Fibroblast of lung (primary cell): ENCODE results near the gene CCDC47. TPM values are rescaled to one million over a fixed set of nuclear protein-coding genes. Genes with fewer than 3 reads are reported as not detected.

Experiments used
- DNase-seq, 2 donors: peaks; one replicate each; pipeline versions ENCODE4 v3.0.0 to v3.0.0-alpha.2; 2010; ENCODE audit warnings: low read depth in 2 of 2
- H2AFZ ChIP-seq: 2 replicates; pipeline ENCODE4 v1.5.1; 2012; ENCODE audit warnings: low read length, control low read depth, inconsistent platforms
- H3K27ac ChIP-seq: 2 replicates; pipeline ENCODE4 v1.5.1; 2011; ENCODE audit warnings: low read length, control low read depth; ENCODE audit not compliant: insufficient read depth
- H3K27me3 ChIP-seq: 2 replicates; pipeline ENCODE4 v1.5.1; 2011; ENCODE audit warnings: mild to moderate bottlenecking, low read length; ENCODE audit not compliant: control insufficient read depth, insufficient read depth
- H3K36me3 ChIP-seq: 2 replicates; pipeline ENCODE4 v1.5.1; 2011; ENCODE audit warnings: low read length; ENCODE audit not compliant: control insufficient read depth, insufficient read depth
- H3K4me1 ChIP-seq: 2 replicates; pipeline ENCODE4 v1.5.1; 2011; ENCODE audit warnings: low read length; ENCODE audit not compliant: control insufficient read depth, insufficient read depth; ENCODE audit errors: extremely low read depth
- H3K4me2 ChIP-seq: 2 replicates; pipeline ENCODE4 v1.5.1; 2011; ENCODE audit warnings: low read length, control low read depth; ENCODE audit not compliant: insufficient read depth; ENCODE audit errors: extremely low read depth
- H3K4me3 ChIP-seq, 4 experiments: fragments of 200-600 bp in 1 of 4; sonication (generic) in 1 of 4; replicated peaks in 1 of 4; 2 replicates each; pipeline ENCODE4 v1.5.1; 2011 to 2016; ENCODE audit warnings: low read length in 4 of 4, low read depth in 3 of 4, mild to moderate bottlenecking in 3 of 4, control low read depth in 2 of 4, inconsistent platforms in 1 of 4, mixed read lengths in 1 of 4; ENCODE audit not compliant: insufficient read depth in 1 of 4; ENCODE audit errors: control extremely low read depth in 1 of 4
- H3K79me2 ChIP-seq: 2 replicates; pipeline ENCODE4 v1.5.1; 2012; ENCODE audit warnings: mild to moderate bottlenecking, low read length, inconsistent platforms; ENCODE audit not compliant: control insufficient read depth, insufficient read depth
- H3K9ac ChIP-seq: 2 replicates; pipeline ENCODE4 v1.5.1; 2011; ENCODE audit warnings: mild to moderate bottlenecking, low read length, control low read depth; ENCODE audit not compliant: insufficient read depth
- H3K9me3 ChIP-seq: 2 replicates; pipeline ENCODE4 v1.5.1; 2012; ENCODE audit warnings: low read depth, low read length; ENCODE audit not compliant: control insufficient read depth, insufficient read depth
- H4K20me1 ChIP-seq: 2 replicates; pipeline ENCODE4 v1.5.1; 2011; ENCODE audit warnings: low read length; ENCODE audit not compliant: control insufficient read depth, insufficient read depth; ENCODE audit errors: extremely low read depth
- CTCF ChIP-seq, 2 donors: IDR thresholded peaks in 1 of 2; conservative IDR thresholded peaks in 1 of 2; 1 replicate in 1 of 2; 2 replicates in 1 of 2; pipeline ENCODE4 v1.5.1; 2011 to 2012; ENCODE audit warnings: low read length in 2 of 2, control low read depth in 1 of 2, inconsistent platforms in 1 of 2, low read depth in 1 of 2, mild to moderate bottlenecking in 1 of 2
- EZH2 ChIP-seq: IDR thresholded peaks from 2 replicates; pipeline ENCODE4 v1.5.1; 2012; ENCODE audit warnings: low read length, control low read depth, mild to moderate bottlenecking; ENCODE audit errors: missing control alignments
- polyA plus RNA-seq, 2 donors: library from polyadenylated mRNA; depleted of rRNA in 1 of 2; stranded (reverse) in 1 of 2; unstranded in 1 of 2; fragments of >200 nt; gene quantifications; 2 replicates each; pipeline ENCODE4 v1.2.1, GENCODE V29; 2011 to 2012; ENCODE audit warnings: missing spikeins in 1 of 2
- total RNA-seq: library from RNA; depleted of rRNA; stranded (reverse); fragments of >200 nt; gene quantifications from 2 replicates; pipeline ENCODE4 v1.2.1, GENCODE V29; 2014

CCDC47 gene
- total and polyA plus RNA-seq, 2 donors (not counting 1 experiment from before 2014, with no cell fraction given), result 65.6 to 83.2 TPM

GRCh38 chr17:63697341-63698286 is 75.8 kb downstream of the CCDC47 start:
- TF ChIP-seq CTCF (conservative IDR thresholded peaks at IDR 0.05 in 1 of 2, IDR thresholded peaks at IDR 0.05 in 1 of 2; ENCODE audit: low read depth in 1 of 2, low read length in 2 of 2) (peak in 1 of 2 donors; percentile 41), EZH2 (no peak)
- H4K20me1 ChIP-seq, result no peaks in the 10 kb centered on the region
- H3K4me2 ChIP-seq, result no peak overlapping the region
- DNase-seq, result no peak
- no peak overlapping the region for H3K9ac ChIP-seq
- no peaks in the 10 kb centered on the region for H3K9me3 ChIP-seq
- no peak overlapping the region for H3K4me3 ChIP-seq
- H3K27ac ChIP-seq, result no peak overlapping the region
- H3K36me3 ChIP-seq, result peaks cover 3% of the 10 kb centered on the region
- no peaks in the 10 kb centered on the region for H3K4me1 ChIP-seq
- H2AFZ ChIP-seq, result no peak overlapping the region
- no peaks in the 10 kb centered on the region for H3K79me2 ChIP-seq
- H3K27me3 ChIP-seq, result no peaks in the 10 kb centered on the region

DNA sequence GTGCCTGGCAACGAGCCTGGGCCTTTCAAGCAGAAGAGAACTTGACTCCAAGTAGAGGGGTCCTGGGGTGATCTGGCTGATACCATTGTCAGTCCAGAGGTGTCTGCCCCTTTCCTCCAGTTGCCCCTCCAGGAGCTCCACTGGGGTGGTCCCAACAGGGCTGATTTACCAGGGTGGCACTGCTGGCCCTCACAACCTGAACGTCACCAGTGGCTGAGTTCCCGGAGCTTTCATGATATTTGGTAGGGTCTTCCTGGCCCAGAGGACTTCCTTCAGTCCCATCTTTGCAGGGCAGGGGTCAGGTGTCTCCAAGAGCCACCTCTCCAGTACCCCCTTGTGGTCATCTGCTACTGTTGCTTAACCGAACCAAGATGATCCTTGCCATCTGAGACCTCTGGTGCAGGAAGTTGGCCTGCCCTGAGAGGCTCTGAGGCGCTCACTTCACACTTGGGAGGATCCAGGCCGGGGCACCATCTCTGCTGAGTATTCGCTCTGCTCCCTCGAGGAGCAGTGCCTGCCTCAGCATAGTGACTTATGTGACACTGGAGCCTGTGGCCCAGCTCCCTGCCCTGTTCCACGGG is 76.9 kb downstream of the CCDC47 start:
- H3K4me3 ChIP-seq, result no peak overlapping the region
- no peaks in the 10 kb centered on the region for H3K9me3 ChIP-seq
- H3K36me3 ChIP-seq, result peaks cover 6% of the 10 kb centered on the region
- H2AFZ ChIP-seq, result no peak overlapping the region
- H3K79me2 ChIP-seq, result no peaks in the 10 kb centered on the region
- H3K4me1 ChIP-seq, result no peaks in the 10 kb centered on the region
- DNase-seq, result peak in 1 of 2 donors; percentile 38
- no peak overlapping the region for H3K4me2 ChIP-seq
- H3K27me3 ChIP-seq, result no peaks in the 10 kb centered on the region
- TF ChIP-seq CTCF (conservative IDR thresholded peaks at IDR 0.05 in 1 of 2, IDR thresholded peaks at IDR 0.05 in 1 of 2; ENCODE audit: low read depth in 1 of 2, low read length in 2 of 2) (peak; percentile 10 to 31), EZH2 (no peak)
- H3K9ac ChIP-seq, result no peak overlapping the region
- no peaks in the 10 kb centered on the region for H4K20me1 ChIP-seq
- no peak overlapping the region for H3K27ac ChIP-seq

- Histone ChIP-seq H3K9ac (no peak overlapping the region), H3K27me3 (no peaks in the 10 kb centered on the region), H3K4me2 (no peak overlapping the region), H3K4me1 (no peaks in the 10 kb centered on the region), H4K20me1 (no peaks in the 10 kb centered on the region), H2AFZ (no peak overlapping the region), H3K79me2 (no peaks in the 10 kb centered on the region), H3K36me3 (peaks cover 6% of the 10 kb centered on the region), H3K4me3 (no peak overlapping the region), H3K27ac (no peak overlapping the region), H3K9me3 (no peaks in the 10 kb centered on the region)
- no peak for TF ChIP-seq CTCF (conservative IDR thresholded peaks at IDR 0.05 in 1 of 2, IDR thresholded peaks at IDR 0.05 in 1 of 2; ENCODE audit: low read depth in 1 of 2, low read length in 2 of 2)
- no peak for TF ChIP-seq EZH2
- no peak for DNase-seq
Observed at GRCh38 chr17:63695889-63696288, 77.5 kb downstream of the CCDC47 start.
